ENCODE measurements around the gene APLP1. TPM values are rescaled to one million over a fixed set of nuclear protein-coding genes. Genes with fewer than 3 reads are reported as not detected.

Gene APLP1
- total and polyA plus RNA-seq, 9 donors, result 0.55 to 10.1 (median 1.6) TPM

- Histone ChIP-seq H3K4me3 (no peak overlapping the region), H3K9me3 (no peaks in the 10 kb centered on the region), H3K36me3 (no peaks in the 10 kb centered on the region), H3K27me3 (no peaks in the 10 kb centered on the region), H3K27ac (no peak overlapping the region), H3K4me1 (ENCODE audit: insufficient read depth) (no peaks in the 10 kb centered on the region)
- intact Hi-C loops (cut with DNase I), result no loop called here
- 51 to 54% (median 53%) methylated on average over 19 of the region's 19 CpGs for whole genome bisulfite sequencing, 3 donors
- no peak for DNase-seq
- TF ChIP-seq, protein P1, sequence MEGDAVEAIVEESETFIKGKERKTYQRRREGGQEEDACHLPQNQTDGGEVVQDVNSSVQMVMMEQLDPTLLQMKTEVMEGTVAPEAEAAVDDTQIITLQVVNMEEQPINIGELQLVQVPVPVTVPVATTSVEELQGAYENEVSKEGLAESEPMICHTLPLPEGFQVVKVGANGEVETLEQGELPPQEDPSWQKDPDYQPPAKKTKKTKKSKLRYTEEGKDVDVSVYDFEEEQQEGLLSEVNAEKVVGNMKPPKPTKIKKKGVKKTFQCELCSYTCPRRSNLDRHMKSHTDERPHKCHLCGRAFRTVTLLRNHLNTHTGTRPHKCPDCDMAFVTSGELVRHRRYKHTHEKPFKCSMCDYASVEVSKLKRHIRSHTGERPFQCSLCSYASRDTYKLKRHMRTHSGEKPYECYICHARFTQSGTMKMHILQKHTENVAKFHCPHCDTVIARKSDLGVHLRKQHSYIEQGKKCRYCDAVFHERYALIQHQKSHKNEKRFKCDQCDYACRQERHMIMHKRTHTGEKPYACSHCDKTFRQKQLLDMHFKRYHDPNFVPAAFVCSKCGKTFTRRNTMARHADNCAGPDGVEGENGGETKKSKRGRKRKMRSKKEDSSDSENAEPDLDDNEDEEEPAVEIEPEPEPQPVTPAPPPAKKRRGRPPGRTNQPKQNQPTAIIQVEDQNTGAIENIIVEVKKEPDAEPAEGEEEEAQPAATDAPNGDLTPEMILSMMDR (IDR thresholded peaks at IDR 0.05), result no peak
Measured at GRCh38 chr19:35861640-35862160, 6.7 kb upstream of the APLP1 start.

DNA sequence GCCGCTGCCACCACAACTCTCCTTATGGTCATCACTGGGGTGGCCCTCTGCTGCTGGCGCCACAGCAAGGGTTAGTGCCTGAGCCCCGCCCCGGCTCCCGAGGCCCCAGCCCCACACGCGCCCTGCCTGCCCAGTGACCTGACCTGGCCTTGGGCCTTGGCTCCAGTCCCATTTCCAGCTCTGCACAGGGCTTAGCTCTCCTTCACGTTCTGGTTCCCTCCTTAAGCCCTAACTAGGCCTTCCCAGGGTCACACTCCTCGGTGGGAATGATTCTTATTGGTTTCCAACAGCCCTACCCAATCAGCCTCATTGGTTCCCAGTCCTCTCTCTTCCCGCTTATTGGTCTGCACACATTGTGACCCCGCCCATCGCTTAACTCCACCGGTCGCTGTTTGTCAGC is 5.8 kb upstream of the APLP1 start:
- no peak for TF ChIP-seq EP300 (IDR thresholded peaks at IDR 0.05)
- TF ChIP-seq, protein P1 (IDR thresholded peaks at IDR 0.05), result no peak
- no peak for TF ChIP-seq POLR2A (IDR thresholded peaks at IDR 0.05)
- Histone ChIP-seq H3K4me3 (no peak overlapping the region), H3K4me1 (ENCODE audit: insufficient read depth) (no peaks in the 10 kb centered on the region), H3K9me3 (no peaks in the 10 kb centered on the region), H3K27ac (no peak overlapping the region), H3K27me3 (no peaks in the 10 kb centered on the region), H3K36me3 (no peaks in the 10 kb centered on the region)
- intact Hi-C loops (cut with DNase I), result no loop called here
- DNase-seq, result no peak
- WGBS, 3 donors, result 65 to 72% (median 68%) methylated on average over 14 of the region's 14 CpGs

- intact Hi-C loops (cut with DNase I), result no loop called here
- 79 to 90% (median 89%) methylated on average over 5 of the region's 5 CpGs for whole genome bisulfite sequencing, 3 donors
- no peaks in the 10 kb centered on the region for H3K4me1 ChIP-seq (ENCODE audit: insufficient read depth)
- no peaks in the 10 kb centered on the region for H3K36me3 ChIP-seq
- no peak overlapping the region for H3K27ac ChIP-seq
- TF ChIP-seq POLR2A (IDR thresholded peaks at IDR 0.05) (no peak), EP300 (IDR thresholded peaks at IDR 0.05) (no peak)
- TF ChIP-seq, protein P1 (IDR thresholded peaks at IDR 0.05), result no peak
- no peaks in the 10 kb centered on the region for H3K27me3 ChIP-seq
- DNase-seq, result no peak
- H3K9me3 ChIP-seq, result no peaks in the 10 kb centered on the region
- H3K4me3 ChIP-seq, result no peak overlapping the region
Measured at GRCh38 chr19:35863018-35863417, 5.4 kb upstream of the APLP1 start.

GRCh38 chr19:35868823-35869326 is 501 bp downstream of the APLP1 start:
- TF ChIP-seq, protein P1 (IDR thresholded peaks at IDR 0.05), result no peak
- no peak for TF ChIP-seq EP300 (IDR thresholded peaks at IDR 0.05)
- no peak for TF ChIP-seq POLR2A (IDR thresholded peaks at IDR 0.05)

More at GRCh38 chr19:35868823-35869326, 501 bp downstream of the APLP1 start:
- no peaks in the 10 kb centered on the region for H3K27me3 ChIP-seq
- H3K4me3 ChIP-seq, result peak overlapping the region; percentile 7
- no peak for DNase-seq
- H3K27ac ChIP-seq, result no peak overlapping the region
- H3K4me1 ChIP-seq (ENCODE audit: insufficient read depth), result peaks cover 8% of the 10 kb centered on the region
- H3K9me3 ChIP-seq, result no peaks in the 10 kb centered on the region
- 0 to 2% (median 0%) methylated on average over 9 to 15 of the region's 15 CpGs for whole genome bisulfite sequencing, 3 donors
- intact Hi-C loops (cut with DNase I), result no loop called here
- no peaks in the 10 kb centered on the region for H3K36me3 ChIP-seq

Data from ovary (tissue), 9 donors.